GM21576 (cell line): ENCODE measurements around the gene NNMT.

ENCODE experiments used
- ATAC-seq: cut with Tn5 transposase; IDR thresholded peaks from one replicate; pipeline ENCODE4 v1.9.1; 2021; ENCODE audit warnings: mild to moderate bottlenecking, moderate library complexity; ENCODE audit not compliant: unreplicated experiment

Gene NNMT

GRCh38 chr11:114295676-114296604 lies at the start of gene NNMT:
TSS of gene NNMT (plus strand) at chr11:114296399. CDS start at chr11:114296557, 158 bp downstream.
- ATAC-seq = no peak

- no peak for ATAC-seq
Observed at GRCh38 chr11:114247070-114247789, 49.0 kb upstream of the NNMT start.

- ATAC-seq = no peak
Observed at GRCh38 chr11:114250180-114250579, 46.0 kb upstream of the NNMT start.

GRCh38 chr11:114250993-114251814 lies 45.0 kb upstream of the NNMT start:
- ATAC-seq = no peak

- ATAC-seq = no peak
Observed at GRCh38 chr11:114251815-114252337, 44.3 kb upstream of the NNMT start.

- ATAC-seq = no peak
Observed at GRCh38 chr11:114252767-114253166, 43.4 kb upstream of the NNMT start.

GRCh38 chr11:114253771-114254170 lies 42.4 kb upstream of the NNMT start:
- ATAC-seq = no peak

GRCh38 chr11:114254571-114255146 lies 41.5 kb upstream of the NNMT start:
- ATAC-seq = no peak

GRCh38 chr11:114255289-114255688 lies 40.9 kb upstream of the NNMT start:
- no peak for ATAC-seq

- ATAC-seq = no peak
Observed at GRCh38 chr11:114256176-114256966, 39.8 kb upstream of the NNMT start.

- ATAC-seq = no peak
Observed at GRCh38 chr11:114256967-114257286, 39.3 kb upstream of the NNMT start.

GRCh38 chr11:114257621-114258558 lies 38.3 kb upstream of the NNMT start:
- no peak for ATAC-seq

- no peak for ATAC-seq
Observed at GRCh38 chr11:114258696-114259095, 37.5 kb upstream of the NNMT start.

- ATAC-seq = no peak
Observed at GRCh38 chr11:114259124-114259526, 37.1 kb upstream of the NNMT start.

GRCh38 chr11:114259551-114259983 lies 36.6 kb upstream of the NNMT start:
- ATAC-seq = no peak

GRCh38 chr11:114260077-114260476 lies 36.1 kb upstream of the NNMT start:
- no peak for ATAC-seq

- no peak for ATAC-seq
Observed at GRCh38 chr11:114260483-114260882, 35.7 kb upstream of the NNMT start.

GRCh38 chr11:114261791-114262190 lies 34.4 kb upstream of the NNMT start:
- no peak for ATAC-seq
